UCSD-AML1 (cell line): ENCODE measurements around the gene KRT23.

Source experiments
- DNase-seq: peaks from one replicate; lab custom pipeline; 2025; ENCODE audit not compliant: unreplicated experiment; lab: John Stamatoyannopoulos, UW

Gene KRT23

GRCh38 chr17:40937384-40937819, at the start of gene KRT23:
TSS of gene KRT23 (minus strand) at chr17:40937646. CDS start at chr17:40936603, 1,043 bp downstream.
- no peak for DNase-seq

GRCh38 chr17:40986920-40987319, 49.5 kb upstream of the KRT23 start:
- DNase-seq, result no peak

- no peak for DNase-seq
These were observed 46.8 kb upstream of the KRT23 start, which contains the start of gene KRT40 for GRCh38 chr17:40984226-40984625. TSS of gene KRT40 (minus strand) at chr17:40984326. CDS start at chr17:40984273, 53 bp downstream.

- no peak for DNase-seq
These were observed 43.7 kb upstream of the KRT23 start for GRCh38 chr17:40981115-40981514.

GRCh38 chr17:40980596-40980995, 43.1 kb upstream of the KRT23 start:
- no peak for DNase-seq

GRCh38 chr17:40980117-40980516, 42.7 kb upstream of the KRT23 start:
- DNase-seq, result no peak

- no peak for DNase-seq
These were observed 41.2 kb upstream of the KRT23 start for GRCh38 chr17:40978575-40979151.

- no peak for DNase-seq
These were observed 38.1 kb upstream of the KRT23 start for GRCh38 chr17:40975516-40975915.

- no peak for DNase-seq
These were observed 36.9 kb upstream of the KRT23 start for GRCh38 chr17:40974366-40974765.

GRCh38 chr17:40967582-40967981, 30.1 kb upstream of the KRT23 start:
- no peak for DNase-seq

- DNase-seq, result no peak
These were observed 29.4 kb upstream of the KRT23 start, which contains the start of gene KRT39 for GRCh38 chr17:40966848-40967247. TSS of gene KRT39 (minus strand) at chr17:40966948. CDS start at chr17:40966856, 92 bp downstream.

GRCh38 chr17:40963838-40964237, 26.4 kb upstream of the KRT23 start:
- DNase-seq, result no peak

GRCh38 chr17:40962059-40962561, 24.7 kb upstream of the KRT23 start:
- no peak for DNase-seq

- DNase-seq, result no peak
These were observed 24.1 kb upstream of the KRT23 start for GRCh38 chr17:40961591-40961990.

GRCh38 chr17:40960144-40960543, 22.7 kb upstream of the KRT23 start:
- DNase-seq, result no peak

- DNase-seq, result no peak
These were observed 20.9 kb upstream of the KRT23 start for GRCh38 chr17:40958086-40958953.

- no peak for DNase-seq
These were observed 19.2 kb upstream of the KRT23 start for GRCh38 chr17:40956401-40957254.

- no peak for DNase-seq
These were observed 16.4 kb upstream of the KRT23 start for GRCh38 chr17:40953881-40954280.

GRCh38 chr17:40952661-40953060, 15.2 kb upstream of the KRT23 start:
- no peak for DNase-seq

- no peak for DNase-seq
These were observed 14.7 kb upstream of the KRT23 start for GRCh38 chr17:40952154-40952553.

GRCh38 chr17:40951011-40951622, 13.7 kb upstream of the KRT23 start:
- DNase-seq, result no peak
